Glutamatergic neuron (in vitro differentiated cells): ENCODE measurements around the gene KRT78. TPM values are rescaled to one million over a fixed set of nuclear protein-coding genes. Genes with fewer than 3 reads are reported as not detected.

ENCODE experiments used
- DNase-seq: peaks from one replicate; pipeline ENCODE4 v3.0.0; 2022
- H3K27ac Mint-ChIP-seq: one replicate; pipeline ENCODE4 v1.8.0; 2020; ENCODE audit warnings: mild to moderate bottlenecking, mixed read lengths, inconsistent platforms; ENCODE audit not compliant: unreplicated experiment
- H3K27me3 Mint-ChIP-seq: one replicate; pipeline ENCODE4 v1.8.0; 2020; ENCODE audit warnings: mild to moderate bottlenecking, moderate library complexity, mixed read lengths, inconsistent platforms; ENCODE audit not compliant: unreplicated experiment
- H3K36me3 Mint-ChIP-seq: one replicate; pipeline ENCODE4 v1.8.0; 2020; ENCODE audit warnings: mild to moderate bottlenecking, mixed read lengths, inconsistent platforms; ENCODE audit not compliant: unreplicated experiment
- H3K4me1 Mint-ChIP-seq: one replicate; pipeline ENCODE4 v1.8.0; 2020; ENCODE audit warnings: mild to moderate bottlenecking, low read depth, mixed read lengths, inconsistent platforms; ENCODE audit not compliant: unreplicated experiment
- H3K4me3 Mint-ChIP-seq: one replicate; pipeline ENCODE4 v1.8.0; 2020; ENCODE audit warnings: mild to moderate bottlenecking, mixed read lengths, inconsistent platforms; ENCODE audit not compliant: unreplicated experiment
- H3K9me3 Mint-ChIP-seq: one replicate; pipeline ENCODE4 v1.8.0; 2020; ENCODE audit warnings: mild to moderate bottlenecking, moderate library complexity, mixed read lengths, inconsistent platforms; ENCODE audit not compliant: unreplicated experiment
- total RNA-seq: library from RNA; stranded (reverse); fragmentation: NEBNext Ultra II Directional; extraction: Animal tissue kit (Norgen Biotek cat#: 25700); gene quantifications from one replicate; pipeline ENCODE4 v1.2.1, GENCODE V29; 2021; ENCODE audit not compliant: unreplicated experiment
- TF ChIP-seq, protein P1 (sequence below): fragments of 200-600 bp; sonication (generic); IDR thresholded peaks from one replicate; pipeline ENCODE4 v1.5.0; 2021; ENCODE audit not compliant: partially characterized antibody, unreplicated experiment

KRT78 gene
- total RNA-seq, 1 donor from 2014 or later = not detected

- no peaks in the 10 kb centered on the region for H3K36me3 Mint-ChIP-seq
- TF ChIP-seq, protein P1, sequence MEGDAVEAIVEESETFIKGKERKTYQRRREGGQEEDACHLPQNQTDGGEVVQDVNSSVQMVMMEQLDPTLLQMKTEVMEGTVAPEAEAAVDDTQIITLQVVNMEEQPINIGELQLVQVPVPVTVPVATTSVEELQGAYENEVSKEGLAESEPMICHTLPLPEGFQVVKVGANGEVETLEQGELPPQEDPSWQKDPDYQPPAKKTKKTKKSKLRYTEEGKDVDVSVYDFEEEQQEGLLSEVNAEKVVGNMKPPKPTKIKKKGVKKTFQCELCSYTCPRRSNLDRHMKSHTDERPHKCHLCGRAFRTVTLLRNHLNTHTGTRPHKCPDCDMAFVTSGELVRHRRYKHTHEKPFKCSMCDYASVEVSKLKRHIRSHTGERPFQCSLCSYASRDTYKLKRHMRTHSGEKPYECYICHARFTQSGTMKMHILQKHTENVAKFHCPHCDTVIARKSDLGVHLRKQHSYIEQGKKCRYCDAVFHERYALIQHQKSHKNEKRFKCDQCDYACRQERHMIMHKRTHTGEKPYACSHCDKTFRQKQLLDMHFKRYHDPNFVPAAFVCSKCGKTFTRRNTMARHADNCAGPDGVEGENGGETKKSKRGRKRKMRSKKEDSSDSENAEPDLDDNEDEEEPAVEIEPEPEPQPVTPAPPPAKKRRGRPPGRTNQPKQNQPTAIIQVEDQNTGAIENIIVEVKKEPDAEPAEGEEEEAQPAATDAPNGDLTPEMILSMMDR = no peak
- peaks cover 2% of the 10 kb centered on the region for H3K9me3 Mint-ChIP-seq
- DNase-seq = no peak
- no peaks in the 10 kb centered on the region for H3K4me1 Mint-ChIP-seq
- peaks cover 7% of the 10 kb centered on the region for H3K27me3 Mint-ChIP-seq
- no peak overlapping the region for H3K27ac Mint-ChIP-seq
- H3K4me3 Mint-ChIP-seq = no peak overlapping the region
These were observed 31.0 kb downstream of the KRT78 start for GRCh38 chr12:52817699-52818238.

DNA sequence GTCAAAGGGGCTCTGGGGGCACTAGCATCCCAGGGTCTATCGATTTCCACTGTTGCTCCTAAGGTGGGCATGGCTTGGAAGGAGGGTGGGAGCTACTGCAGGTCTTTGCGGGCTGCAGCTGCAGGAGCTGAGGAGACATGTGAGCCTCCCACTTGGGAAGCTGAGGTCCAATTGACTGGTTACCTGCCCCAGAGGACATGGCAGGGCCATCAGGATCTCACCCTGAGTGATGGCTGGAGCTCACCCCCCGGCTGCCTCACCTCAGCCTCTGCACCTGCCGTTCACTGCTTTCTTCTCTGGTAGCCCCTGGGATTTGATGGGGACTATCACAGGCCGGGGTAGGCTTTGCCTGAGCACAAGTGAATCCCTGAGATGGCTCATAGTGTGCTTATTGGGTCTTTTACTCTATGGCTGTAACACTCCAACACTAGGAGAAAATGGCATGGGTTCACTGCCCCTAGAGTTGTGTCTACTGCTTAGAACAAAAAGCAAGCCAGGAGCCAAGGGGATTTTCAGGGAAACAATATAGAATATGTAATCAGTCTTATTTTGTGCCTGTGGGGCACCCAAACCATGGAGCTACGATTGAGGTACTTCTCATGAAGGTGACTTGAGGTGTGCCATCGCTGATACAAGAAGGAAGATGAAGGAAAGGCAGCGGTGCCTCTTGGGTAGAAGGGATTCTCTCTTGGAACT is 31.6 kb downstream of the KRT78 start:
- no peaks in the 10 kb centered on the region for H3K4me1 Mint-ChIP-seq
- H3K4me3 Mint-ChIP-seq = no peak overlapping the region
- H3K9me3 Mint-ChIP-seq = peaks cover 2% of the 10 kb centered on the region
- H3K27me3 Mint-ChIP-seq = peaks cover 7% of the 10 kb centered on the region
- no peak overlapping the region for H3K27ac Mint-ChIP-seq
- H3K36me3 Mint-ChIP-seq = no peaks in the 10 kb centered on the region
- TF ChIP-seq, protein P1 = no peak
- no peak for DNase-seq

DNA sequence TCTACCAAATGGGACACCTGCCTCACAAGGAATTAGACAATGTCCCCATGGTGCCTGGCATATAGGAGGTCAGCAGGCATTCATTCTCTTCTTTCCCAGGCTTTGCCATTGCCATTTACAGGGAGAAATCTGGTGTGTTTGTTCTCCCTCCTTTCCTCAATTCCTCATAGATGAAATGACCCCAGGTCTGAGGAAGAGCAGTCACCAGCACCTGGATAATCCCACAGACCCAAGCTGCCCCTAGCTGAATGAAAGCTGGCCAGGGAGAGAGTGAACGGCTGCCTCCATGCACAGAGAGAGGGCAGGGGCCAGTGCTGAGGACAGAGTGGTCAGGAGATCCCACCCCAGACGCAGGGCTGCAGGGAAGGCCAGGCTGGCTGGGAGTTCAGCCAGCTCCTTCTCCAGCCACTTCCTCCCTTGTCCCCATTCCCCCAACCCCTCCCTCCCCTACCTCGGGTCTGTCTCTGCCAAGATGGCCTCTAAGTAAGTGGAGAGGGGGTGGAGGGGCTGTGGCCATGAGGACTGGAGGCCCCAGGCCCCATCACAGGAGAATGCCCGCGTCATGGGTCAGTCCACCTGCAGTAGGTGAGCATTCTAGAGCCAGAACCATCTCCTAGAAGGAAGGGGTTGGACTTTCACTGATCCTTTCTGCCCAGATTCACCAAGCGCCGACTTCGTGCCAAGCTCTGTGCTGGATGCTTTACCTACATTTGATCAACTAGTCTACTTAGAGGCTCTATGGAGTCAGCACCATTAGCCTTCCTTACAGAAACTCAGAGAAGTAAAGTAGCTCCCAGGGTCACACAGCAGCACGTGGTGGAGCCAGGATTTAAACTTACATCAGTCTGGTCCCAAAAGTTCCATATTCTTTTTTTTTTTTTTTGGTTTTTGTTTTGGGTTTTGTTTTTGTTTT is 32.9 kb downstream of the KRT78 start:
- H3K4me3 Mint-ChIP-seq = no peak overlapping the region
- H3K27ac Mint-ChIP-seq = no peak overlapping the region
- no peaks in the 10 kb centered on the region for H3K4me1 Mint-ChIP-seq
- H3K36me3 Mint-ChIP-seq = no peaks in the 10 kb centered on the region
- peaks cover 2% of the 10 kb centered on the region for H3K9me3 Mint-ChIP-seq
- no peak for DNase-seq
- peaks cover 6% of the 10 kb centered on the region for H3K27me3 Mint-ChIP-seq
- TF ChIP-seq, protein P1 = no peak

DNA sequence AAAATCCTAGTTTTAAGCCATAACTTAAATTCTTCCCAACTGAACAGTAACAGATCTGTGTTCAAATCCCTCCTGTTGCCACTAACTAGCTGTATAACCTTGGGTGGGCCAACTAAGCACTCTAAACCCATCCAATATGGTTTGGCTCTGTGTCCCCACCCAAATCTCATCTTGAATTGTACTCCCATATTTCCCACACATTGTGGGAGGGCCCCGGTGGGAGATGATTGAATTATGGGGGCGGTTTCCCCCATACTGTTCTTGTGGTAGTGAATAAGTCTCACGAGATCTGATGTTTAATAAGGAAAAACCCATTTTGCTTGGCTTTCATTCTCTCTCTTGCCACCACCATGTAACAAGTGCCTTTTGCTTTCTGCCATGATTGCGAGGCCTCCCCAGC is 33.6 kb downstream of the KRT78 start:
- Mint-ChIP-seq H3K4me1 (no peaks in the 10 kb centered on the region), H3K9me3 (peaks cover 2% of the 10 kb centered on the region), H3K36me3 (no peaks in the 10 kb centered on the region), H3K4me3 (no peak overlapping the region), H3K27ac (no peak overlapping the region), H3K27me3 (peaks cover 6% of the 10 kb centered on the region)
- DNase-seq = no peak
- TF ChIP-seq, protein P1 = no peak

DNA sequence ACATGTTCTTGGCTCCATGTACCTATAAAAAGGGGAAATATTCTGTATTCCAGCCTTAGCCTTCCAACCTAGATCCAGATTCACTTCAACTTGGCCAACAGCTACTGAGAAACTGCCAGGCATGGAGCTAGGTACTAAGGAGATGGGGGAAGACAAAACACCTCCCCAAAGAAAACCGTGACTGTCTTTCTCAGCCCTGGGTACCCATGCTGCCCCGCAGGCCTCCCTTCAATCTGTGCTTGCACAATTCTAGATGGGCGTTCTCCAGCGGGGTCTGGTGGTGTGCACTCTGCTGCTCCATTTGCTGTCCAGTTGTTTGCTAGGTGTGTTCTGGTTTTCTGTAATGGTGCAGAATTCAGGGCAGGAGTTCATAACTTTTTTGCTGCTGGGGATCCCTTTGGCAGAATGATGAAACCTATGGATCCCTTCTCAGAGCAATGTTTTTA is 34.1 kb downstream of the KRT78 start:
- Mint-ChIP-seq H3K4me3 (no peak overlapping the region), H3K4me1 (no peaks in the 10 kb centered on the region), H3K27ac (no peak overlapping the region), H3K27me3 (peaks cover 6% of the 10 kb centered on the region), H3K36me3 (no peaks in the 10 kb centered on the region), H3K9me3 (peaks cover 2% of the 10 kb centered on the region)
- DNase-seq = no peak
- TF ChIP-seq, protein P1 = no peak
